ENCODE data around the gene OR2AK2.

OR2AK2 gene

GRCh38 chr1:247964933-247965332 is at the start of gene OR2AK2:
OR2AK2 (plus strand) TSS chr1:247965233; CDS start chr1:247965377, 144 bp downstream.
- no peak for DNase-seq (ENCODE audit: low spot score)

GRCh38 chr1:247919952-247920351 is 45.1 kb upstream of the OR2AK2 start, which contains the start of gene OR2T8:
OR2T8 (plus strand) TSS chr1:247920252; CDS start chr1:247921018, 766 bp downstream.
- no peak for DNase-seq (ENCODE audit: low spot score)

GRCh38 chr1:247923941-247924340 is 41.1 kb upstream of the OR2AK2 start:
- DNase-seq (ENCODE audit: low spot score), result no peak

GRCh38 chr1:247924868-247925267 is 40.2 kb upstream of the OR2AK2 start, which contains the start of gene OR2AJ1:
OR2AJ1 (plus strand) TSS chr1:247924889; CDS start chr1:247933769, 8,880 bp downstream.
- DNase-seq (ENCODE audit: low spot score), result no peak

GRCh38 chr1:247933989-247934388 is 31.0 kb upstream of the OR2AK2 start:
- DNase-seq (ENCODE audit: low spot score), result no peak

GRCh38 chr1:247935781-247936180 is 29.3 kb upstream of the OR2AK2 start:
- DNase-seq (ENCODE audit: low spot score), result no peak

GRCh38 chr1:247936415-247936814 is 28.6 kb upstream of the OR2AK2 start:
- DNase-seq (ENCODE audit: low spot score), result no peak

- peak; percentile 96 for DNase-seq (ENCODE audit: low spot score)
Observed at GRCh38 chr1:247936965-247937734, 27.9 kb upstream of the OR2AK2 start.

GRCh38 chr1:247942624-247943023 is 22.4 kb upstream of the OR2AK2 start:
- DNase-seq (ENCODE audit: low spot score), result no peak

- DNase-seq (ENCODE audit: low spot score), result no peak
Observed at GRCh38 chr1:247948558-247948957, 16.5 kb upstream of the OR2AK2 start, which contains the start of gene OR2L8. OR2L8 (plus strand) TSS chr1:247948858; CDS start chr1:247948858, 0 bp downstream.

GRCh38 chr1:247953408-247953807 is 11.6 kb upstream of the OR2AK2 start:
- no peak for DNase-seq (ENCODE audit: low spot score)

- DNase-seq (ENCODE audit: low spot score), result no peak
Observed at GRCh38 chr1:247961791-247962190, 3.2 kb upstream of the OR2AK2 start.

- no peak for DNase-seq (ENCODE audit: low spot score)
Observed at GRCh38 chr1:247962911-247963588, 2.0 kb upstream of the OR2AK2 start.

GRCh38 chr1:247966532-247967204 is 1.6 kb downstream of the OR2AK2 start:
- DNase-seq (ENCODE audit: low spot score), result no peak

GRCh38 chr1:247992986-247993385 is 28.0 kb downstream of the OR2AK2 start:
- DNase-seq (ENCODE audit: low spot score), result no peak

GRCh38 chr1:247998811-247999210 is 33.8 kb downstream of the OR2AK2 start:
- no peak for DNase-seq (ENCODE audit: low spot score)

- no peak for DNase-seq (ENCODE audit: low spot score)
Observed at GRCh38 chr1:248000169-248000568, 35.1 kb downstream of the OR2AK2 start.

GRCh38 chr1:248007778-248008177 is 42.7 kb downstream of the OR2AK2 start:
- peak; percentile 15 for DNase-seq (ENCODE audit: low spot score)

GRCh38 chr1:248009681-248010080 is 44.6 kb downstream of the OR2AK2 start:
- DNase-seq (ENCODE audit: low spot score), result no peak

GRCh38 chr1:248013229-248013710 is 48.2 kb downstream of the OR2AK2 start, which contains the start of gene OR2L5:
OR2L5 (plus strand) TSS chr1:248013660; CDS start chr1:248021948, 8,288 bp downstream.
- no peak for DNase-seq (ENCODE audit: low spot score)

- no peak for DNase-seq (ENCODE audit: low spot score)
Observed at GRCh38 chr1:248015803-248016202, 50.8 kb downstream of the OR2AK2 start.
